MM.1S (cell line): ENCODE data around the gene IL27RA.

Experiments
- DNase-seq: peaks from one replicate; pipeline ENCODE4 v3.0.0-alpha.2; 2015
- H2AFZ ChIP-seq: fragments of 300-600 bp; sonication (generic); 2 replicates; pipeline ENCODE4 v1.6.0; 2016; ENCODE audit warnings: antibody characterized with exemption, low read length
- H3F3A ChIP-seq: fragments of 300-600 bp; sonication (generic); 2 replicates; pipeline ENCODE4 v1.6.1; 2016; ENCODE audit warnings: mild to moderate bottlenecking, antibody characterized with exemption, low read length, moderate library complexity, mixed read lengths; ENCODE audit not compliant: insufficient read depth
- H3K27ac ChIP-seq: fragments of 300-600 bp; sonication (generic); 2 replicates; pipeline ENCODE4 v1.5.1; 2016; ENCODE audit warnings: mild to moderate bottlenecking, low read length
- H3K27me3 ChIP-seq: fragments of 300-600 bp; sonication (generic); replicated peaks from 2 replicates; pipeline ENCODE4 v1.6.0; 2016; ENCODE audit warnings: low read length; ENCODE audit not compliant: insufficient read depth
- H3K36me3 ChIP-seq: fragments of 300-600 bp; sonication (generic); replicated peaks from 2 replicates; pipeline ENCODE4 v1.6.1; 2016; ENCODE audit warnings: mild to moderate bottlenecking, low read length, mixed read lengths; ENCODE audit not compliant: insufficient read depth
- H3K4me1 ChIP-seq: fragments of 300-600 bp; sonication (generic); 2 replicates; pipeline ENCODE4 v1.6.1; 2016; ENCODE audit warnings: low read length, mixed read lengths
- H3K4me2 ChIP-seq: fragments of 300-600 bp; sonication (generic); 2 replicates; pipeline ENCODE4 v1.6.0; 2016; ENCODE audit warnings: low read depth, low read length
- H3K4me3 ChIP-seq: fragments of 300-600 bp; sonication (generic); 2 replicates; pipeline ENCODE4 v1.5.1; 2016; ENCODE audit warnings: low read length, mixed read lengths
- H3K79me2 ChIP-seq: fragments of 300-600 bp; sonication (generic); 2 replicates; pipeline ENCODE4 v1.6.1; 2016; ENCODE audit warnings: mixed run types, low read length, mixed read lengths
- H3K9ac ChIP-seq: fragments of 300-600 bp; sonication (generic); 2 replicates; pipeline ENCODE4 v1.6.1; 2016; ENCODE audit warnings: low read length, mixed read lengths
- H3K9me2 ChIP-seq: fragments of 300-600 bp; sonication (generic); replicated peaks from 2 replicates; pipeline ENCODE4 v1.6.1; 2016; ENCODE audit warnings: mild to moderate bottlenecking, low read length, mixed read lengths; ENCODE audit not compliant: insufficient read depth
- H3K9me3 ChIP-seq: fragments of 300-600 bp; sonication (generic); replicated peaks from 2 replicates; pipeline ENCODE4 v1.6.1; 2016; ENCODE audit warnings: mild to moderate bottlenecking, low read length, mixed read lengths; ENCODE audit not compliant: insufficient read depth
- H4K20me1 ChIP-seq: fragments of 300-600 bp; sonication (generic); 2 replicates; pipeline ENCODE4 v1.6.1; 2016; ENCODE audit warnings: mild to moderate bottlenecking, low read length, moderate library complexity, mixed read lengths; ENCODE audit not compliant: insufficient read depth
- CTCF ChIP-seq: fragments of 300-600 bp; sonication (generic); IDR thresholded peaks from 2 replicates; pipeline ENCODE4 v1.5.1; 2016; ENCODE audit warnings: antibody characterized with exemption, low read length, mixed read lengths
- EZH2 ChIP-seq: fragments of 300-600 bp; sonication (generic); optimal IDR thresholded peaks from 2 replicates; pipeline ENCODE3; 2017; ENCODE audit warnings: low read depth, mild to moderate bottlenecking, antibody characterized with exemption, low read length, mixed read lengths
- EZH2phosphoT487 ChIP-seq: fragments of 300-600 bp; sonication (generic); IDR thresholded peaks from 2 replicates; pipeline ENCODE4 v1.6.1; 2018; ENCODE audit warnings: antibody characterized with exemption, low read length

Gene IL27RA

GRCh38 chr19:13993590-13994300, 37.8 kb upstream of the IL27RA start:
- H3K9ac ChIP-seq: no peak overlapping the region
- no peak overlapping the region for H3K4me3 ChIP-seq
- H3K4me1 ChIP-seq: no peaks in the 10 kb centered on the region
- H3K36me3 ChIP-seq: no peaks in the 10 kb centered on the region
- no peak overlapping the region for H2AFZ ChIP-seq
- no peaks in the 10 kb centered on the region for H3F3A ChIP-seq
- peaks cover 10% of the 10 kb centered on the region; the same call in 1 of the 2 replicates for H3K79me2 ChIP-seq
- H3K4me2 ChIP-seq: no peak overlapping the region
- no peaks in the 10 kb centered on the region for H4K20me1 ChIP-seq
- H3K9me2 ChIP-seq: no peaks in the 10 kb centered on the region
- no peak overlapping the region for H3K27ac ChIP-seq
- DNase-seq: no peak
- no peaks in the 10 kb centered on the region for H3K27me3 ChIP-seq
- TF ChIP-seq EZH2 (no peak), CTCF (no peak), EZH2phosphoT487 (no peak)
- H3K9me3 ChIP-seq: no peaks in the 10 kb centered on the region

DNA sequence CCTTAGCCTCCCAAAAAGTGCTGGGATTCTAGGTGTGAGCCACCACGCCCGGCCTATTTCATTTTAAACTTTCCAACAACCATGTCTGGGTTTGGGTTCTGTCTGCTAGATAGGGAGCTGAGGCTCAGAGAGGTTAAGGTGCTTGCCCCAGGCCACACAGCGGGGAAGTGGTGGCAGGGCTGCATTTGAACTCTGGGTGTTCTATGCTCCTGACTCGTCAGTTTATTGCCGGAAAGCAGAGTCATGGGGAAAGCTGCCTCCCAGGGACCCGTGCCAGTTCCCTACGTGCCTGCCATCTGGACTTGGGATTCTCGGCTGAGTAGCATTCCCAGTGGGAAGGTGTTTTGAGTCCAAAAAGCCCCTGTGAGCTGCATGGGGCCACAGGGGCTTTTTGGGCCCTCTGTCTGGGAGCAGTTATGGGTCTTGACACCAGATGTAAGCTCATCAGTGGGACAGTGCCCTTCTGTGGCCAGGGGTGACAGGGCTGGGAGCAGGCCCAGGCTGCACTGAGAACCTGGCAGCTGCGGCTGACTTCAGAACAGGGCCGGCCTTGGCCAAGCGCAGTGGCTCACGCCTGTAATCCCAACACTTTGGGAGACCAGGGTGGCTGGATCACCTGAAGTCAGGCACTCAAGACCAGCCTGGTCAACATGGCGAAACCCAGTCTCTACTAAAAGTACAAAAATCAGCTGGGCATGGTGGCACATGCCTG, 36.4 kb upstream of the IL27RA start:
- H3K9ac ChIP-seq: no peak overlapping the region
- no peak for DNase-seq

DNA sequence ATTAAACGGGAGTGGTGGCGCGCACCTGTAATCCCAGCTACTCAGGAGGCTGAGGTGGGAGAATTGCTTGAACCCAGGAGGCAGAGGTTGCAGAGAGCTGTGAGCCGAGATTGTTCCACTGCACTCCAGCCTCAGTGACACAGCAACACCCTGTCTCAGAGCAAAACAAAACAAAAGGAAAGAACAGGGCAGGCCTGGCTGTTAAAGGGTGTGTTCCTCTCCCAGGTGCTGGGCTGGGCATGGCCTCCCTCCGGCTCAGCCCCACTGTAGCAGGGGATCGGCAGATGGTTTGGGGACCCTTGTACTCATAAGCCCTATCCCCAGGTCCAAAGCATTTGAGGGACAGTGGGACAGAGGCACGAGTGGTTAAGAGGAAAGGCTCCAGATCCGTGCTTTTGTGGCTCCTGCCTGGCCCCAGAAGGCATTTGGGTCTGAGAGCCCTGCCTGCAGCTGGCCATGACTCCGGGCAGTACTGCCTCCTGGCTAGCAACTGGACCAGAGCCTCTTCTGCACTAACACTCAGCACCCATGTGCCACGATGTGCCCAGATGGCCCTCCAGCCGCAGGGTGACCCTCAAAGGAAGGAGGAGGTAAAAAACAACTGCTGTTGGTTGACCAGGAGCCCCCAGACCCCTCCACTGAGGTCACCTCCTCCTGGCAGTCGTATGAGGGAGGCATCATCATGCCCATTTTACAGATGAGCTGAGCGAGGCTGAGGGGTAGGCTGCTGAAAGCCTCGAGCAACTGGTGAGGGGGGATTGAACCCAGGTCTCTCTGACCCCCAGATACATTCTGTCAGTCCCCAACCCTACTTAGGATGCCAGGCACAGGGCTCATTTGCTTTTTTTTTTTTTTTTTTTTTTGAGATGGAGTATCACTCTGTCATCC, 35.4 kb upstream of the IL27RA start:
- H3K4me3 ChIP-seq: no peak overlapping the region
- no peaks in the 10 kb centered on the region for H3F3A ChIP-seq
- H2AFZ ChIP-seq: no peak overlapping the region
- no peak for DNase-seq
- no peak for TF ChIP-seq EZH2
- no peak for TF ChIP-seq CTCF
- no peak for TF ChIP-seq EZH2phosphoT487
- peaks cover 20% of the 10 kb centered on the region; the same call in 1 of the 2 replicates for H3K79me2 ChIP-seq
- no peaks in the 10 kb centered on the region for H3K9me3 ChIP-seq
- no peak overlapping the region for H3K27ac ChIP-seq
- H3K27me3 ChIP-seq: no peaks in the 10 kb centered on the region
- no peaks in the 10 kb centered on the region for H3K9me2 ChIP-seq
- H3K9ac ChIP-seq: no peak overlapping the region
- H3K4me1 ChIP-seq: no peaks in the 10 kb centered on the region
- H3K4me2 ChIP-seq: no peak overlapping the region
- H3K36me3 ChIP-seq: no peaks in the 10 kb centered on the region
- H4K20me1 ChIP-seq: no peaks in the 10 kb centered on the region

More for the DNA sequence above, 36.4 kb upstream of the IL27RA start:
- Histone ChIP-seq H3F3A (no peaks in the 10 kb centered on the region), H2AFZ (no peak overlapping the region), H4K20me1 (no peaks in the 10 kb centered on the region), H3K4me2 (no peak overlapping the region), H3K9me2 (no peaks in the 10 kb centered on the region), H3K27ac (no peak overlapping the region), H3K4me1 (no peaks in the 10 kb centered on the region), H3K27me3 (no peaks in the 10 kb centered on the region), H3K79me2 (peaks cover 11% of the 10 kb centered on the region; the same call in 1 of the 2 replicates), H3K4me3 (no peak overlapping the region), H3K36me3 (no peaks in the 10 kb centered on the region), H3K9me3 (no peaks in the 10 kb centered on the region)
- TF ChIP-seq EZH2 (no peak), EZH2phosphoT487 (no peak), CTCF (no peak)
